ENCODE data around the gene DNAI2. TPM values are rescaled to one million over a fixed set of nuclear protein-coding genes. Genes with fewer than 3 reads are reported as not detected.

The DNAI2 gene
- total RNA-seq, 6 experiments from 2014 or later = not detected

- ATAC-seq (peak in 3 of 4 donors; percentile 9 to 24 (median 10)), DNase-seq (no peak)
- Histone ChIP-seq H3K36me3 (no peaks in the 10 kb centered on the region), H3K27ac (no peak overlapping the region), H3K4me3 (peak overlapping the region in 2 of 3 donors; percentile 14 to 33), H3K27me3 (no peaks in the 10 kb centered on the region), H3K9me3 (no peaks in the 10 kb centered on the region), H3K4me1 (peaks cover 0 to 14% (median 0%) of the 10 kb centered on the region in 4 donors)
- TF ChIP-seq POLR2A (IDR thresholded peaks at IDR 0.05) = no peak
- TF ChIP-seq, protein P1, sequence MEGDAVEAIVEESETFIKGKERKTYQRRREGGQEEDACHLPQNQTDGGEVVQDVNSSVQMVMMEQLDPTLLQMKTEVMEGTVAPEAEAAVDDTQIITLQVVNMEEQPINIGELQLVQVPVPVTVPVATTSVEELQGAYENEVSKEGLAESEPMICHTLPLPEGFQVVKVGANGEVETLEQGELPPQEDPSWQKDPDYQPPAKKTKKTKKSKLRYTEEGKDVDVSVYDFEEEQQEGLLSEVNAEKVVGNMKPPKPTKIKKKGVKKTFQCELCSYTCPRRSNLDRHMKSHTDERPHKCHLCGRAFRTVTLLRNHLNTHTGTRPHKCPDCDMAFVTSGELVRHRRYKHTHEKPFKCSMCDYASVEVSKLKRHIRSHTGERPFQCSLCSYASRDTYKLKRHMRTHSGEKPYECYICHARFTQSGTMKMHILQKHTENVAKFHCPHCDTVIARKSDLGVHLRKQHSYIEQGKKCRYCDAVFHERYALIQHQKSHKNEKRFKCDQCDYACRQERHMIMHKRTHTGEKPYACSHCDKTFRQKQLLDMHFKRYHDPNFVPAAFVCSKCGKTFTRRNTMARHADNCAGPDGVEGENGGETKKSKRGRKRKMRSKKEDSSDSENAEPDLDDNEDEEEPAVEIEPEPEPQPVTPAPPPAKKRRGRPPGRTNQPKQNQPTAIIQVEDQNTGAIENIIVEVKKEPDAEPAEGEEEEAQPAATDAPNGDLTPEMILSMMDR (IDR thresholded peaks at IDR 0.05) = no peak
- intact Hi-C loops (cut with DNase I) = no loop called here
- 28% methylated on average over 8 of the region's 10 CpGs for WGBS (ENCODE audit: insufficient coverage, low coverage, low lambda C conversion rate, missing lambda C conversion rate)
Measured at GRCh38 chr17:74326506-74326905, 52.5 kb downstream of the DNAI2 start.

GRCh38 chr17:74328487-74328886, 54.5 kb downstream of the DNAI2 start:
- DNase-seq (no peak), ATAC-seq (no peak)
- Histone ChIP-seq H3K4me1 (peaks cover 0 to 14% (median 0%) of the 10 kb centered on the region in 4 donors), H3K4me3 (no peak overlapping the region), H3K27me3 (no peaks in the 10 kb centered on the region), H3K9me3 (no peaks in the 10 kb centered on the region), H3K36me3 (no peaks in the 10 kb centered on the region), H3K27ac (no peak overlapping the region)
- WGBS (ENCODE audit: insufficient coverage, low coverage, low lambda C conversion rate, missing lambda C conversion rate) = 93% methylated on average over 3 of the region's 3 CpGs
- TF ChIP-seq, protein P1 (IDR thresholded peaks at IDR 0.05) = no peak
- no peak for TF ChIP-seq POLR2A (IDR thresholded peaks at IDR 0.05)
- intact Hi-C loops (cut with DNase I) = no loop called here

- ATAC-seq (no peak), DNase-seq (no peak)
- H3K27ac ChIP-seq = no peak overlapping the region
- intact Hi-C loops (cut with DNase I) = no loop called here
- H3K27me3 ChIP-seq = no peaks in the 10 kb centered on the region
- no peaks in the 10 kb centered on the region for H3K9me3 ChIP-seq
- peaks cover 0 to 14% (median 0%) of the 10 kb centered on the region in 4 donors for H3K4me1 ChIP-seq
- H3K36me3 ChIP-seq = no peaks in the 10 kb centered on the region
- 42% methylated on average over 2 of the region's 3 CpGs for WGBS (ENCODE audit: insufficient coverage, low coverage, low lambda C conversion rate, missing lambda C conversion rate)
- no peak overlapping the region for H3K4me3 ChIP-seq
- TF ChIP-seq POLR2A (IDR thresholded peaks at IDR 0.05) = no peak
- TF ChIP-seq, protein P1 (IDR thresholded peaks at IDR 0.05) = no peak
Measured at GRCh38 chr17:74329378-74329777, 55.3 kb downstream of the DNAI2 start.

DNA sequence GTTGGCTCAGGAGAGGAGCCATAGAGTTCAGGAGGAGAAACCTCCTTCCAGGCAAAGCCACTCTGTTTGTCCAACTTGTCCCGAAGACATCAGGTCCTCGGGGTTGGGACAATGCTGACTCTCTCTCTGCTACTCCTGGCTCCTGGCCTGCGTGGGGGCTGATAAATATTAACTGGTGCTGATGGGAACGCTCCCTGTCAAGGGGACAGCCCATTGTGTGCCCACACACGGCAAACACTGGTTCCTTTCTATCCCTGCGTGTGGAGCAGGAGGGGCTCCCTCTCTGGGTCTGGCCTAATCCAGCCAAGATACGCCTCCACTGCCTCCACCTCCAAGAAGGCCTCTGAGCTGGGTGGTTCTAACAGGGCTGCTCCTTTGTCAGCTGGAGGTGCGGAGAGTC, 56.4 kb downstream of the DNAI2 start:
- peaks cover 0 to 12% (median 0%) of the 10 kb centered on the region in 4 donors for H3K4me1 ChIP-seq
- no peak overlapping the region for H3K4me3 ChIP-seq
- TF ChIP-seq, protein P1 (IDR thresholded peaks at IDR 0.05) = no peak
- no peak for TF ChIP-seq POLR2A (IDR thresholded peaks at IDR 0.05)
- H3K36me3 ChIP-seq = no peaks in the 10 kb centered on the region
- no peaks in the 10 kb centered on the region for H3K9me3 ChIP-seq
- no peaks in the 10 kb centered on the region for H3K27me3 ChIP-seq
- WGBS (ENCODE audit: insufficient coverage, low coverage, low lambda C conversion rate, missing lambda C conversion rate) = 46% methylated on average over 3 of the region's 8 CpGs
- DNase-seq (no peak), ATAC-seq (no peak)
- intact Hi-C loops (cut with DNase I) = no loop called here
- no peak overlapping the region for H3K27ac ChIP-seq
